Measurements from ENCODE around the gene MPV17L2. TPM values are rescaled to one million over a fixed set of nuclear protein-coding genes. Genes with fewer than 3 reads are reported as not detected.

MPV17L2 gene
- total and polyA plus RNA-seq, 2 donors from 2014 or later: 11.5 to 31.1 TPM

GRCh38 chr19:18176367-18177310, 16.4 kb upstream of the MPV17L2 start:
- no peak for TF ChIP-seq CTCF (IDR thresholded peaks at IDR 0.05; ENCODE audit: borderline replicate concordance, extremely low read depth, insufficient read depth)
- H3K9me3 ChIP-seq (ENCODE audit: control insufficient read depth in 2 of 3, insufficient read depth in 1 of 3, low read length in 3 of 3): no peaks in the 10 kb centered on the region
- no peaks in the 10 kb centered on the region for H3K27me3 ChIP-seq (ENCODE audit: control insufficient read depth, insufficient read depth, low read length)
- H3K4me3 ChIP-seq (ENCODE audit: low read length in 3 of 3): no peak overlapping the region
- intact Hi-C loops (cut with DNase I): no loop called here
- DNase-seq: no peak
- H3K4me1 ChIP-seq (ENCODE audit: control insufficient read depth in 2 of 3, insufficient read depth in 2 of 3, low read depth in 1 of 3, low read length in 3 of 3): peaks cover 0 to 5% (median 4%) of the 10 kb centered on the region in 3 donors
- no peak overlapping the region for H3K9ac ChIP-seq (ENCODE audit: low read length in 3 of 3)
- FAIRE-seq: no peak
- H3K27ac ChIP-seq (ENCODE audit: low read depth in 2 of 2, low read length in 2 of 2): no peak overlapping the region
- H3K36me3 ChIP-seq (ENCODE audit: control insufficient read depth in 2 of 3, insufficient read depth in 3 of 3, low read length in 3 of 3): no peaks in the 10 kb centered on the region

- Histone ChIP-seq H3K9me3 (ENCODE audit: control insufficient read depth in 2 of 3, insufficient read depth in 1 of 3, low read length in 3 of 3) (no peaks in the 10 kb centered on the region), H3K27me3 (ENCODE audit: control insufficient read depth, insufficient read depth, low read length) (no peaks in the 10 kb centered on the region)
Observed at GRCh38 chr19:18179957-18180356, 13.1 kb upstream of the MPV17L2 start.

GRCh38 chr19:18183529-18183928, 9.5 kb upstream of the MPV17L2 start:
- H3K4me3 ChIP-seq (ENCODE audit: low read length in 3 of 3): no peak overlapping the region
- TF ChIP-seq CTCF (IDR thresholded peaks at IDR 0.05; ENCODE audit: borderline replicate concordance, extremely low read depth, insufficient read depth): no peak
- H3K9ac ChIP-seq (ENCODE audit: low read length in 3 of 3): no peak overlapping the region
- no peak for DNase-seq
- no peaks in the 10 kb centered on the region for H3K36me3 ChIP-seq (ENCODE audit: control insufficient read depth in 2 of 3, insufficient read depth in 3 of 3, low read length in 3 of 3)
- no peak overlapping the region for H3K27ac ChIP-seq (ENCODE audit: low read depth in 2 of 2, low read length in 2 of 2)
- no peaks in the 10 kb centered on the region for H3K9me3 ChIP-seq (ENCODE audit: control insufficient read depth in 2 of 3, insufficient read depth in 1 of 3, low read length in 3 of 3)
- no peaks in the 10 kb centered on the region for H3K27me3 ChIP-seq (ENCODE audit: control insufficient read depth, insufficient read depth, low read length)
- no peak for FAIRE-seq
- intact Hi-C loops (cut with DNase I): no loop called here
- no peaks in the 10 kb centered on the region for H3K4me1 ChIP-seq (ENCODE audit: control insufficient read depth in 2 of 3, insufficient read depth in 2 of 3, low read depth in 1 of 3, low read length in 3 of 3)

More at GRCh38 chr19:18179957-18180356, 13.1 kb upstream of the MPV17L2 start:
- Histone ChIP-seq H3K4me1 (ENCODE audit: control insufficient read depth in 2 of 3, insufficient read depth in 2 of 3, low read depth in 1 of 3, low read length in 3 of 3) (peaks cover 0 to 3% (median 0%) of the 10 kb centered on the region in 3 donors), H3K4me3 (ENCODE audit: low read length in 3 of 3) (no peak overlapping the region), H3K36me3 (ENCODE audit: control insufficient read depth in 2 of 3, insufficient read depth in 3 of 3, low read length in 3 of 3) (no peaks in the 10 kb centered on the region), H3K27ac (ENCODE audit: low read depth in 2 of 2, low read length in 2 of 2) (no peak overlapping the region), H3K9ac (ENCODE audit: low read length in 3 of 3) (no peak overlapping the region)
- FAIRE-seq (no peak), DNase-seq (no peak)
- intact Hi-C loops (cut with DNase I): no loop called here
- TF ChIP-seq CTCF (IDR thresholded peaks at IDR 0.05; ENCODE audit: borderline replicate concordance, extremely low read depth, insufficient read depth): no peak
